ENCODE results near the gene COL7A1. TPM values are rescaled to one million over a fixed set of nuclear protein-coding genes. Genes with fewer than 3 reads are reported as not detected.
"Not testable (repeated sequence)": the region's sequence is repeated elsewhere in the genome, so short reads cannot be mapped to it uniquely, and the experiment has no call there.

The COL7A1 gene
- polyA plus RNA-seq, 1 donor = 21.6 TPM

GRCh38 chr3:48563382-48563918, 31.7 kb downstream of the COL7A1 start, which contains the start of gene UCN2:
TSS of gene UCN2 (minus strand) at chr3:48563781. CDS start at chr3:48563124, 657 bp downstream.
- no peak for DNase-seq

GRCh38 chr3:48562367-48563095, 32.6 kb downstream of the COL7A1 start:
- no peak for DNase-seq

GRCh38 chr3:48561045-48561736, 33.9 kb downstream of the COL7A1 start:
- peak; percentile 49 for DNase-seq

- DNase-seq = no peak
These were observed 34.5 kb downstream of the COL7A1 start for GRCh38 chr3:48560648-48561018.

- no peak for DNase-seq
These were observed 36.5 kb downstream of the COL7A1 start for GRCh38 chr3:48558493-48559134.

- DNase-seq = peak; percentile 98
These were observed 38.1 kb downstream of the COL7A1 start, which contains the start of gene PFKFB4 for GRCh38 chr3:48556796-48557626. TSS of gene PFKFB4 (minus strand) at chr3:48556803. CDS start at chr3:48556777, 26 bp downstream.

GRCh38 chr3:48555949-48556795, 39.0 kb downstream of the COL7A1 start:
- DNase-seq = no peak

GRCh38 chr3:48555231-48555948, 39.7 kb downstream of the COL7A1 start:
- no peak for DNase-seq

- no peak for DNase-seq
These were observed 41.0 kb downstream of the COL7A1 start for GRCh38 chr3:48553886-48554845.

GRCh38 chr3:48553361-48553760, 41.8 kb downstream of the COL7A1 start:
- DNase-seq = no peak

GRCh38 chr3:48552111-48552951, 42.8 kb downstream of the COL7A1 start:
- no peak for DNase-seq

- DNase-seq = not testable (repeated sequence)
These were observed 43.5 kb downstream of the COL7A1 start for GRCh38 chr3:48551651-48552050.

- DNase-seq = peak; percentile 77
These were observed 46.1 kb downstream of the COL7A1 start for GRCh38 chr3:48548729-48549705.

GRCh38 chr3:48548126-48548525, 47.0 kb downstream of the COL7A1 start:
- DNase-seq = no peak

- DNase-seq = no peak
These were observed 48.8 kb downstream of the COL7A1 start for GRCh38 chr3:48546203-48546829.

GRCh38 chr3:48544141-48544540, 51.0 kb downstream of the COL7A1 start:
- DNase-seq = no peak
